ENCODE measurements around the gene MCF2L. TPM values are rescaled to one million over a fixed set of nuclear protein-coding genes. Genes with fewer than 3 reads are reported as not detected.

The MCF2L gene
- total RNA-seq, 1 experiment from 2014 or later, result not detected

DNA sequence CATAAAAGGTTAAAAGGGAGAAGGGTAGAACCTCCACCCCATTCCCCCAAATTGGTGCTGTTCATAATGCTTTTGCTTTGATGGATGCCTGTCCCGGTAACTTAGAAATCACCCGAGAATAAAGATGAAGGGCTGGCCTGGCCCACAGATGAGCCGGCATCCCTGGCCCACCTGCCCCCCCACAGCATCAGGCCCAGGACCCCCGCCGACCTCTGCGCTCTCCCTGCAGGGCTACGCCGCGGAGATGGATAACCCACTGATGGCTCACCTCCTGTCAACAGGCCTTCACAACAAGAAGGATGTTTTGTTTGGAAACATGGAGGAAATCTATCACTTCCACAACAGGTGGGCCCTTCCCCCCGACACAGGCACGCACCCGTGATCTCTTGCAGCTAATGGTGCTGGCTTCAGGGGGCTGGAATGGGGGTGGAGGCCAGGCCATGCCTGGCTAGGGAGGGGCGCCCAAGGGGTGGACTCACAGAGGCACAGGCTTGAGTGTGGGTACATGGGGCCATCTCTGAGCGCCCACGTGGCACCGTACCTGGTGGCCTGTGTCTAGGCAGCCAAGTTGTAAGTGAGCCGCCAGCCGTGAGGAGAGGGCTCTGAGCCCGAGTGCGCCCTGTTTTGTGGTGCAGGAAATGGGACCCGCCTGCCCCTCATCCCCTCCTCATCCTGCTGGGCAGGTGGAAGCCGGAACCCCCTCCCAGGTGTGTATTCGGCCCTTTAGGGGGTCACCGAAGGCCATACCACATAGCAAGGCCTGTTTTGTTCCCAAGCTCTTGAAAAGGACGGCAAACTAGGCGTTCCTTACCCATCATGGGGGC is 113.4 kb downstream of the MCF2L start:
- no peaks in the 10 kb centered on the region for H3K27me3 Mint-ChIP-seq (ENCODE audit: insufficient read depth, unreplicated experiment)
- H3K36me3 Mint-ChIP-seq (ENCODE audit: insufficient read depth, unreplicated experiment), result no peaks in the 10 kb centered on the region
- ChIA-PET POLR2A (no interaction called here), CTCF (no interaction called here)
- no peaks in the 10 kb centered on the region for H3K9me3 Mint-ChIP-seq (ENCODE audit: unreplicated experiment)
- H3K4me1 Mint-ChIP-seq (ENCODE audit: insufficient read depth, unreplicated experiment), result no peaks in the 10 kb centered on the region
- intact Hi-C loops (cut with micrococcal nuclease), result no loop called here
- no TSS peak for BruUV-seq (replicated peaks)
- no peak overlapping the region for H3K4me3 Mint-ChIP-seq (ENCODE audit: unreplicated experiment)
- no peak for DNase-seq (ENCODE audit: unreplicated experiment)
- TF ChIP-seq, protein P1, sequence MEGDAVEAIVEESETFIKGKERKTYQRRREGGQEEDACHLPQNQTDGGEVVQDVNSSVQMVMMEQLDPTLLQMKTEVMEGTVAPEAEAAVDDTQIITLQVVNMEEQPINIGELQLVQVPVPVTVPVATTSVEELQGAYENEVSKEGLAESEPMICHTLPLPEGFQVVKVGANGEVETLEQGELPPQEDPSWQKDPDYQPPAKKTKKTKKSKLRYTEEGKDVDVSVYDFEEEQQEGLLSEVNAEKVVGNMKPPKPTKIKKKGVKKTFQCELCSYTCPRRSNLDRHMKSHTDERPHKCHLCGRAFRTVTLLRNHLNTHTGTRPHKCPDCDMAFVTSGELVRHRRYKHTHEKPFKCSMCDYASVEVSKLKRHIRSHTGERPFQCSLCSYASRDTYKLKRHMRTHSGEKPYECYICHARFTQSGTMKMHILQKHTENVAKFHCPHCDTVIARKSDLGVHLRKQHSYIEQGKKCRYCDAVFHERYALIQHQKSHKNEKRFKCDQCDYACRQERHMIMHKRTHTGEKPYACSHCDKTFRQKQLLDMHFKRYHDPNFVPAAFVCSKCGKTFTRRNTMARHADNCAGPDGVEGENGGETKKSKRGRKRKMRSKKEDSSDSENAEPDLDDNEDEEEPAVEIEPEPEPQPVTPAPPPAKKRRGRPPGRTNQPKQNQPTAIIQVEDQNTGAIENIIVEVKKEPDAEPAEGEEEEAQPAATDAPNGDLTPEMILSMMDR (IDR thresholded peaks at IDR 0.05; ENCODE audit: unreplicated experiment), result no peak
- H3K27ac Mint-ChIP-seq (ENCODE audit: low read depth, unreplicated experiment), result no peak overlapping the region

DNA sequence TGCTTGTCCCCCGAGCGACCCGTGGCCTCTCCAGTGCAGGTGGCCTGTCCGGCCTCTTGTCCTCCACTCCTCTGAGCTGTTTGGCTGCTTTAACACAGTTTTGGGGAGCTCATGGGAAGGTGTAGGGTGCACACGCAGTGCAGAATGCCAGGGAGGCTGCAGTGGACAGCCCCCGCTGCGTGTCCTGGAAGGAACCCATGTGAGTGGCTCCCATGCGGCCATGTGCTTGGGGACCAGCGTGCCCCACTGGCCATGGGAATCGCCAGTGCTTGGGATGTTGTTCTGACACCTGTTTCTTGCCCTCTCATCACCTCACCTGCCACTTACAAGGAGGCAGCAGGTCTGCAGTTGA is 114.0 kb downstream of the MCF2L start:
- ChIA-PET CTCF (interaction anchor here (0.7 kb wide), 1 partner anchor 45 kb away, joined by 3 read pairs; no protein-coding TSS in a partner anchor), POLR2A (no interaction called here)
- no peak overlapping the region for H3K4me3 Mint-ChIP-seq (ENCODE audit: unreplicated experiment)
- no peaks in the 10 kb centered on the region for H3K4me1 Mint-ChIP-seq (ENCODE audit: insufficient read depth, unreplicated experiment)
- no TSS peak for BruUV-seq (replicated peaks)
- TF ChIP-seq, protein P1 (IDR thresholded peaks at IDR 0.05; ENCODE audit: unreplicated experiment), result no peak
- no peaks in the 10 kb centered on the region for H3K9me3 Mint-ChIP-seq (ENCODE audit: unreplicated experiment)
- intact Hi-C loops (cut with micrococcal nuclease), result no loop called here
- no peak overlapping the region for H3K27ac Mint-ChIP-seq (ENCODE audit: low read depth, unreplicated experiment)
- H3K27me3 Mint-ChIP-seq (ENCODE audit: insufficient read depth, unreplicated experiment), result no peaks in the 10 kb centered on the region
- no peaks in the 10 kb centered on the region for H3K36me3 Mint-ChIP-seq (ENCODE audit: insufficient read depth, unreplicated experiment)
- DNase-seq (ENCODE audit: unreplicated experiment), result no peak

DNA sequence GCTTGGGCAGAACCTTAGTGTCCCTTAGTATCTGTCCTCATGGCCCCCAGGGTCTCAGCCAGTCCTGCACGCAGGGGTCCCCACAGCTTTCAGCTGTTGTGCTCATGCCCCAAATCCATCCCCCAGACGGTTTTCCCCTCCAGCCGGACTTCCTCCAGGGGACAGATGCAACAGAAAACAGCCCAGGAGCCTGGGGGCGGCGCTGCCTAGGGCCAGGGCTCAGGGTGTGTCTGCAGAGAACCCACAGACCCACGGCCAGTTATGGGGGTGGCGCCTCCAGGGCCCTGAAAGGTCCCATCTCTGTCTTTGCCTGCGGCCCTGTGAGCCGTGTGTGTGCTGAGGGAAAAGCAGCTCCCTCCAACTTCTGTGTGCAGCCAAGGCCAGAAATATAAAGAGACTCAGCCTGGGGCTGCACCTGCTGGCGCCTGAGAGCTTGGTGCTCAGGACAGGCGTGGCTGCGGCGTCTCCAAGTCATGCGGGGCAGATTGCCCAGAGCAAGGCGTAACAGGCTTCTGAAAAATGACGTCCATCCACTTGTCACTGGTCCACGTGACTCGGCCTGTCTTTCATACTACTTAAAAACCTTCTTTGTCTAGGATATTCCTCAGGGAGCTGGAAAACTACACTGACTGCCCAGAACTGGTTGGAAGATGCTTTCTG is 114.5 kb downstream of the MCF2L start:
- Mint-ChIP-seq H3K9me3 (ENCODE audit: unreplicated experiment) (no peaks in the 10 kb centered on the region), H3K4me3 (ENCODE audit: unreplicated experiment) (no peak overlapping the region), H3K36me3 (ENCODE audit: insufficient read depth, unreplicated experiment) (no peaks in the 10 kb centered on the region), H3K27ac (ENCODE audit: low read depth, unreplicated experiment) (no peak overlapping the region), H3K27me3 (ENCODE audit: insufficient read depth, unreplicated experiment) (no peaks in the 10 kb centered on the region), H3K4me1 (ENCODE audit: insufficient read depth, unreplicated experiment) (no peaks in the 10 kb centered on the region)
- intact Hi-C loops (cut with micrococcal nuclease), result no loop called here
- BruUV-seq (replicated peaks), result no TSS peak
- POLR2A ChIA-PET, result no interaction called here
- DNase-seq (ENCODE audit: unreplicated experiment), result peak; percentile 48
- TF ChIP-seq, protein P1 (IDR thresholded peaks at IDR 0.05; ENCODE audit: unreplicated experiment), result no peak
- CTCF ChIA-PET, result interaction anchor here (0.6 to 0.7 kb wide), 2 partner anchors 46 to 502 kb away, joined by 3 read pairs; no protein-coding TSS in a partner anchor

- Mint-ChIP-seq H3K4me3 (ENCODE audit: unreplicated experiment) (no peak overlapping the region), H3K27me3 (ENCODE audit: insufficient read depth, unreplicated experiment) (no peaks in the 10 kb centered on the region)
- POLR2A ChIA-PET, result no interaction called here
Measured at GRCh38 chr13:113084094-113084942, 115.3 kb downstream of the MCF2L start.

More at GRCh38 chr13:113084094-113084942, 115.3 kb downstream of the MCF2L start:
- intact Hi-C loops (cut with micrococcal nuclease), result no loop called here
- TF ChIP-seq, protein P1 (IDR thresholded peaks at IDR 0.05; ENCODE audit: unreplicated experiment), result peak; percentile 12
- BruUV-seq (replicated peaks), result no TSS peak
- H3K9me3 Mint-ChIP-seq (ENCODE audit: unreplicated experiment), result no peaks in the 10 kb centered on the region
- no peaks in the 10 kb centered on the region for H3K36me3 Mint-ChIP-seq (ENCODE audit: insufficient read depth, unreplicated experiment)
- no peak overlapping the region for H3K27ac Mint-ChIP-seq (ENCODE audit: low read depth, unreplicated experiment)
- DNase-seq (ENCODE audit: unreplicated experiment), result no peak
- CTCF ChIA-PET, result interaction anchor here (0.6 kb wide), 1 partner anchor 501 kb away, joined by 3 read pairs; no protein-coding TSS in a partner anchor
- H3K4me1 Mint-ChIP-seq (ENCODE audit: insufficient read depth, unreplicated experiment), result no peaks in the 10 kb centered on the region
